Measurements from ENCODE around the gene NMNAT2.
"Not testable (repeated sequence)": the region's sequence is repeated elsewhere in the genome, so short reads cannot be mapped to it uniquely, and the experiment has no call there.

The NMNAT2 gene

DNA sequence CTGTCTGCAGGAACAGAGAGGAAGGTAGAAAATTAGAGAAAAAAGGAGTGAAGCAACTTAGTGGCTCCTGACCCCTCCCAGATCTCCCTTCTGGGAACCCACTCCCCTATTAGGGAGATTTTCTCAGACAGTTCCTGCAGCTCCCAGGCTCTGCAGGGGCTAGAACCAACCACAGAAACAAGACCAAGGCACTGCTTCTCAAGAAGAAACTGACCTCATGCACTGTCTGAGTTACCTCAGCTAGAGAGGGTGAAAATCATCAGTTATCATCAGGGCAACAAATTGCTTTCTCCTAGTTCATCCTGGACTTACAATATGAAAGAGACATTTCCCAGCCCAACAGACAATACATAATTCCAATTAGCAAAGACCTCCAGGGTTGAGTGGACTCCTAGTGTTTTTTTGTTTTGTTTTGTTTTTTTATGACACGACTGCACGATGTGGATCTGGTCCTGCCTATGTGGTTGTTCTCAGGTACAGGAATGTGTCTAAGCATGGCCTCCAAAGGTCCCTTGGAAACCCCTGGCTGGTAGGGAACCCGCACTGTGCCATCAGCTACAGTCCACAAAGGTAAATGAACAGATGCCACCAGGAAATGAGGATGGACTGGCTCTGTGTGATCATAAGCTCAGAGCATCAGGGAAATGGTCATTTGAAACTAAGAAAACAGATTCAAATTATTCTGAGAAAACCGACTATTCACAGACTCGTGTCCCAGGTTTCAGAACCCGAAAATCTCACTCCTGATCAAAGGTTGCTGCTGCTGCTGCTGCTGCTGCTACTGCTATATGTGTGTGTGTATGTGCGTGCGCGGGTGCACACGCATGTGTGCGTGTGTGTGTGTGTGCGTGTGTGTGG lies 166.8 kb downstream of the NMNAT2 start:
- no peak for DNase-seq

DNA sequence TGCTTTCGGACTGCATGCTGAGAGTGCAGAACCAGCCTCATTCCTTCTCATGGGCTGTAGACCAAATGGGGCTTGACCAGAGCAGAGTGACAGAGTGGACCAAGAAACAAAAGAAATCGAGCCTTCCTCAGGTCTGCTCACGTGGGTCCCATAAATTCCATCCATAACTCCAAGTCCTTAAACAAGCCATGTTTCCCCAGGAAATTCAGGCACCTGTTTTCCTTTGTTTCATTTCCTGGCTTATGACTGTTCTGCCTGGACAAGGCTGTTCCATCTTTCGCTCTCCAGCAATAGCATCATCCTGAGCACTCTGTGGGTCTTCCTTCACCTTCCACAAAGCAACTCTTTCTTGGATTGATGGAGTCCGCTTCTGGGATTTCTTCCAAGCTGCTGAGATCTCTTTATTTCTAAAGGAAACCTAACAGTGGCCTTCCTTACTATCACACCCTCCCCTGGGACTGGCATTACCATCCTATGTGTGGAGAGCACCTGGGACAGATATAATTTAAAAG lies 168.2 kb downstream of the NMNAT2 start:
- no peak for DNase-seq

DNA sequence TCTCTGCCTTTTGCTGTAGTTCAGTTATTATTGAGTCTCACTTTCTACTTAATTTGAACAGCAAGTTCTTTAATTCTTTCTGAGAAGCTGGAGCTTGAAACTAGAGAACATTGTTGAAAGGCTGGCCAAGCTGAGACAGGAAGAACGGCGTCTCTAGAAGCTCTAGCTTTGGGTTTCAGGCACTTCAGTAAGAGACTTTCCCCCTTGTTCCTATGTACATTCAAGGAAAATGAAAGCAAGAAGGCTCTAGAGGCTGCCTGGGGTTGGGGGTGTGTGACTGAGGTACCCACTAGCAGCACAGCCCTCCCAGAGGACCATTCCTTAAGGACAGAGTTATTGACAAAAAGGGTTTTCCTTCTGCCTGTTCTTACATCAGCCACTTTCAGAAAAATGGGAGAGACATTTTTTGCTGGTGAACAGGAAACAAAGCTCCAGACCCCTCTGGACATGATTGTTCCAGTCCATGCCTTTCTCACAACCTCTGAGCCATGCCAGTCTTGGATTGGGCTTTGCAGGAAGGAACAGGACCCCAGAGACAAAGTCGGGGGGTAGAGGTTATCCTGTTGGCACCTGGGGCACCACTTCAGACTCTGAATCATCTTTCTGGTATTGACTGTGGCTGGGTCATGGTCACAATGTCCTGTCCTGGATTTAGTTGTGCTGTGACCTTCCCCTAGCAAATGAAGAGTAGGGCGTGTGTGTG lies 169.0 kb downstream of the NMNAT2 start:
- DNase-seq, result no peak

DNA sequence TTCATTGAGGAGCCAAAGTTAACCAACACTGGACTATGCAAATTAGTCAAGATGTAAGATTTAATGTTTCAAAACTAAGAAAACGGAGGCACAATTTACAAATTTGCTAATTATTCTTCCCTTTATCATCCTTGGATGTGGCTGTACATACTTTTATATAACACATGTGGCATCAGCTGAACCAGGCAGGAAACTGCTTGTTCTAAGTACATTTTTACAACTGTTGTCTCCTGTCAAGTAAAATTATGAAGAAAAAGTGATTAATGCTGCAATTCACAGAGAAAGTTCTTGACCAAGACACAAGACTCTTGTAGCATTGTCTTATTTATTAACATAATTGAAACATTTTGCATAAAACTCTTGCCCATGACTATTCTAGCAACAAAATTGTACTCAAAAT lies 170.2 kb downstream of the NMNAT2 start:
- no peak for DNase-seq

DNA sequence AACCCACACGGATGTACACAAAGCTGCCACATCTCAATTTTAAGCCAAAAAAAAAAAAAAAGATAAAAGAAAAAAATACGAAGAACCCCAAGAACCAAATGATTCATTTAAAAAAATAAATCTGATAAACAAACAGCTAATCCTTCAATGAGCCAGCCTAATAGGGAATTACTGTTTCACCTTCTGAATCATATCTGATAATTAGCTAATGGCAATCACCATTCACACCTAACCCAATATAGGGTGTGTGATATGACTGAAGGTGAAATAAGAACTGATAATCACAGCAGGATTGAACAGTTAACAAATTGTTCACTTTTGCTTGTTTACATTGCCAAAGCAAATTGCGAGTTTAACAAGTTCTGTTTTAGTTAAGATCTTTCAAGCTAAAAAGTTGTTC lies 170.7 kb downstream of the NMNAT2 start:
- no peak for DNase-seq

DNA sequence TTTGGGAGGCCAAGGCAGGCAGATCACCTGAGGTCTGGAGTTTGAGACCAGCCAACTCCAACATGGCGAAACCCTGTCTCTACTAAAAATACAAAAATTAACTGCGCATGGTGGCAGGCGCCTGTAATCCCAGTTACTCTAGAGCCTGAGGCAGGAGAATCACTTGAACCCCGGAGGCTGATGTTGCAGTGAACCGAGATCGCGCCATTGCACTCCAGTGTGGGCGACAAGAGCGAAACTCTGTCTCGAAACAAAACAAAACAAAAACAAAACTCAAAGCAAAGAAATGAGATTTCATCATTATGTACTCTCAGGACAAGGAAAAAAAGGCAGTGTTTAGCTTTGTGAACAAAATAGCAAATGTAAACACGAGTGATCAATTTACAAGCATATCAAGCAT lies 171.1 kb downstream of the NMNAT2 start:
- no peak for DNase-seq

DNA sequence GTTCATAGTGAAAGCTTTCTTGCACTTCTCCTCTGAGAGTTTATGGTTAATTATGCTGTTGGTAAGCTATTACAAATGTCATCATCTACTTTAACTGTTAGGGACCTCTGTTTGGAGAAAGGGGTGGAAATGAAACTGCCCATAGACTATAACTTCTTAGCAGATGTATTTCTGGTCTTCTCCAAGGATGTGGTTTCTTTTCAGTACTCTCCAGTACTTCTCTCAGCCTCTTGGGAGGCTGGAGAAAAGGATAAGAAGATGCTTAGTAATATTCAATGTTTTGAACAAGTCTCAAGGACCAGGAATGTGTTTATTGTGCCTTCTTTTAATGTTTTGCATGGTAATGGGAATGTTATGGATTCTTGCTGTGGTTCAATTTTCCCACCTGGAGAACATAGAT lies 171.7 kb downstream of the NMNAT2 start:
- DNase-seq, result no peak

DNA sequence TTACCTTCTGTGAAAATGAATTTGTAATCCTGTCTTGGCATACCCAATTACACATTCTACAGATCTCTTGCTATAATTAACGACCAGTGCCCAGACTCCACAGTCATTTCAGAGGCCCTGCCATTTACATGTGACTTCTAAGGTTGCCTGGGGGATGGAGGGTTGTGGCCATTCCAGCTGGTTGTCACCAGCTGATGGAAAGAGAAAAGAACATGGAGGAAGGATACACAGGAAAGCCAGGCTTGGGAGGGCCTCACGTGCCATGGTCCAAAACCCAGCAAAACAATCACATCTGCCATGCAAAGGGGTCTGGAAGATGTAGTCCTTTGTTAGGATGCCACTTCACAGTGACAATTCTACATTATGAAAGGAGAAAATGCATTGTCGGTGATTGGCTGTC lies 172.8 kb downstream of the NMNAT2 start:
- no peak for DNase-seq

DNA sequence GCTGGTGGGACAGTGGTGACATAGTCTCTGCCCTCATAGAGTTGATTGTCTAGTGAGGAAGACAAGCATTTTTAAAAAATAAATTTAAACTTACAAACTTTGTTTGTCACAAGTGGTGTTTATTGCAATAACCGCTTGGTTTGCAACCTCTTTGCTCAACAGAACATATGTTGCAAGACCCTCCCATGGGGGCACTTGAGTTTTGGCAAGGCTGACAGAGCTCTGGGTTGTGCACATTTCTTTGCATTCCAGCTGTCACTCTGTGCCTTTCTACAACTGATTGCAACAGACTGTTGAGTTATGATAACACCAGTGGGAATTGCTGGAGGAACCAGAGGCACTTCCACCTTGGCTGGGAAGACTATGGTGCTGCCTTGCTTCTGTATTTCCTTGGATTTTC lies 173.7 kb downstream of the NMNAT2 start:
- no peak for DNase-seq

DNA sequence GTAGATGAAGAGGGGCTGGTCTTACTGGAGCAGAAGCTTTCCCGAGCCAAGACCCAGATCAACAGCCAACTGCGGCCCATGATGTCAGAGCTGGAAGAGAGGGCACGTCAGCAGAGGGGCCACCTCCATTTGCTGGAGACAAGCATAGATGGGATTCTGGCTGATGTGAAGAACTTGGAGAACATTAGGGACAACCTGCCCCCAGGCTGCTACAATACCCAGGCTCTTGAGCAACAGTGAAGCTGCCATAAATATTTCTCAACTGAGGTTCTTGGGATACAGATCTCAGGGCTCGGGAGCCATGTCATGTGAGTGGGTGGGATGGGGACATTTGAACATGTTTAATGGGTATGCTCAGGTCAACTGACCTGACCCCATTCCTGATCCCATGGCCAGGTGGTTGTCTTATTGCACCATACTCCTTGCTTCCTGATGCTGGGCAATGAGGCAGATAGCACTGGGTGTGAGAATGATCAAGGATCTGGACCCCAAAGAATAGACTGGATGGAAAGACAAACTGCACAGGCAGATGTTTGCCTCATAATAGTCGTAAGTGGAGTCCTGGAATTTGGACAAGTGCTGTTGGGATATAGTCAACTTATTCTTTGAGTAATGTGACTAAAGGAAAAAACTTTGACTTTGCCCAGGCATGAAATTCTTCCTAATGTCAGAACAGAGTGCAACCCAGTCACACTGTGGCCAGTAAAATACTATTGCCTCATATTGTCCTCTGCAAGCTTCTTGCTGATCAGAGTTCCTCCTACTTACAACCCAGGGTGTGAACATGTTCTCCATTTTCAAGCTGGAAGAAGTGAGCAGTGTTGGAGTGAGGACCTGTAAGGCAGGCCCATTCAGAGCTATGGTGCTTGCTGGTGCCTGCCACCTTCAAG lies 174.8 kb downstream of the NMNAT2 start:
- DNase-seq, result no peak

DNA sequence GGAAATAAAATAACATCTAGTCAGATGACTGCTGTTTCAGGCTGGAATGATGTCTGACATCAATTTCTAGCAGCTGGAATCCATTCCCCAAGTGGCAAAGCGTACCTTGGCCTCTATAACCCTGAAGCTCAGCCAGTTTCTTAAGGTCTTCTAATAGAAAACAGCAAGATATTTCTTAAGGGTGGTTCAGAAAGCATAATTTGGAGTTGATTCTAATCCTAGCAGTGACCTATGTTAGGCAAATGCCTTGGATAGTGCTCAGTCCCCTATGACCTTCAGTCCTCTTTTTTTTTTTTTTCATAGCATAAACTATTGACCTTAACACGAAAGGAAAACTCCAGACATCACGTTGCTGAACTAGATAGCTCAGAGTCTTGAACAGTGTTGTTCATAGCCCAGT lies 175.6 kb downstream of the NMNAT2 start:
- no peak for DNase-seq

DNA sequence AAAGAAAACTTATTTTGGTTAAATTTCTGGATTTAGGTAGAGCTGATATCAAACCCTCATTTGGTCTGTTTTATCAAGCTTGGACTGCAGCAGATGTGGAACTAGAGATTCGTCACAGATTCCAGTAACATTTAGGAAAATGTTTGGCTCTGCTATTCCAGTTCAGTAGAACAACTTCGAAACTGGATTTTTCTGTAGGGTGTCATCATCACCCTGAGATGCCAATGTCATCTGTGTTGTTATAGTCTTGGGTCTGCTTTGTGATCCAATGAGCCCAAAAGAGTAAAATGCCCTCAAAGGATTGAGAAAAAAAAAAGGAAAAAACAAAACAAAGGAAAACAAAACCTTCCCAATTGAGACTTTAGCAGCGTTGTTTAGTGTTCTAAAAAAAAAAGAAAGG lies 176.7 kb downstream of the NMNAT2 start:
- DNase-seq, result no peak

DNA sequence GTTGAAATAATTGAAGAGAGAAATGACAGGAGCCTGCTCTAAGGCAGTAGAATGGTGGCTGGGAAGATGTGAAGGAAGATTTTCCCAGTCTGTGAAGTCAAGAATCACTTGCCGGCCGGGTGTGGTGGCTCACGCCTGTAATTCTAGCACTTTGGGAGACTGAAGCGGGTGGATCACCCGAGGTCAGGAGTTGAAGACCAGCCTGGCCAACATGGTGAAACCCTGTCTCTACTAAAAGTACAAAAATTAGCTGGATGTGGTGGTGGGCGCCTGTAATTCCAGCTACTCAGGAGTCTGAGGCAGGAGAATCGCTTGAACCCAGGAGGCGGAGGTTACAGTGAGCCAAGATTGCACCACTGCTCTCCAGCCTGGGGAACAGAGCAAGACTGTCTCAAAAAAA lies 177.3 kb downstream of the NMNAT2 start:
- not testable (repeated sequence) for DNase-seq

DNA sequence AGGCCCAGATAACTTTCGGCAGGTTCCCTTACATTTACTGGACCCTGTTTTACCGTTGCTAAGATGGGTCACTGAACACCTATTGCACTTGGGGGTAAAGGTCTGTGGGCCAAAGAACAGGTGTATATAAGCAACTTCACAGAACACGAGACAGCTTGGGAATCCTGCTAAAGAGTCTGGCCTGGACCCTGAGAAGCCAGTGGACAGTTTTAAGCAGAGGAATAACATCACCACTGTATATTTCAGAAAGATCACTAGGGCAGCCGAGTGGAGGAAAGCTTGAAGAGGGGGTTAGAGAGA lies 177.7 kb downstream of the NMNAT2 start:
- no peak for DNase-seq

DNA sequence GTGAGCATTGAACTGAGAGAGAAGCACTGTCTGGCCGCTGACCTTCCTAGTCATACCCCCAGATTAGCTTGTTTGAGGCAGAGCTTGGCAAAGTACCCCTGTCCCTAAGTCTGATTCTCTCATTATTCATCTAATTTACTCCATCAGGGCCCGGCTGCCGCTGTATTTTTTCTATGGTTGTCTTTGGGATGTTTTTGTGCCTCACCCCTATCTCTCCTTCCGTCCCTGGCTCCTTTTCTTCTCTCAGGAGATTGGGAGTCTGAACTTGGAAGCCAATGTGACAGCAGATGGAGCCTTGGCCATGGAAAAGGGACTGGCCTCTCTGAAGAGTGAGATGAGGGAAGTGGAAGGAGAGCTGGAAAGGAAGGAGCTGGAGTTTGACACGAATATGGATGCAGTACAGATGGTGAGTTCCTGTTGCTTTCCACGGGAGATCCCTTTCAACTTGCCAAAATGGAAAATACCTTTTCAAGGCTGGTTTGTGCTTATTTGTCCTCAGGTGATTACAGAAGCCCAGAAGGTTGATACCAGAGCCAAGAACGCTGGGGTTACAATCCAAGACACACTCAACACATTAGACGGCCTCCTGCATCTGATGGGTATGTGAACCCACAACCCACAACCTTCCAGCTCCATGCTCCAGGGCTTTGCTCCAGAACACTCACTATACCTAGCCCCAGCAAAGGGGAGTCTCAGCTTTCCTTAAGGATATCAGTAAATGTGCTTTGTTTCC lies 178.2 kb downstream of the NMNAT2 start:
- no peak for DNase-seq

DNA sequence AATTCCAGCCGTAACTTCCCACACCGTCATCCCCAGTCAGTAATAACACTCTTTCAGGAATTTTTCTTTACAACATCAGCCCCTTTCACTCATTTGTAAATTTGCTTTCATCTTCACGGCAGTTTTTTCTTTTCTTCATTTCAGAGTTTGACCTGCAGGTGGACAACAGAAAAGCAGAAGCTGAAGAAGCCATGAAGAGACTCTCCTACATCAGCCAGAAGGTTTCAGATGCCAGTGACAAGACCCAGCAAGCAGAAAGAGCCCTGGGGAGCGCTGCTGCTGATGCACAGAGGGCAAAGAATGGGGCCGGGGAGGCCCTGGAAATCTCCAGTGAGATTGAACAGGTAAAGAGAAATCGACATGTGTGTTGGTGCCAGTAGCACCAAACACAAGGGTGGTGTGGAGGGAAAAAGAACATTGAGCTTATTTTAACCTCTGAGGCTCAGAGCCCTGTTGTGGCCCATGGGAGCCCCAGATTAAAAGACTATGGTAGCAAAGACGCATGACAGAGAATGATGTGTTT lies 178.9 kb downstream of the NMNAT2 start:
- DNase-seq, result no peak

DNA sequence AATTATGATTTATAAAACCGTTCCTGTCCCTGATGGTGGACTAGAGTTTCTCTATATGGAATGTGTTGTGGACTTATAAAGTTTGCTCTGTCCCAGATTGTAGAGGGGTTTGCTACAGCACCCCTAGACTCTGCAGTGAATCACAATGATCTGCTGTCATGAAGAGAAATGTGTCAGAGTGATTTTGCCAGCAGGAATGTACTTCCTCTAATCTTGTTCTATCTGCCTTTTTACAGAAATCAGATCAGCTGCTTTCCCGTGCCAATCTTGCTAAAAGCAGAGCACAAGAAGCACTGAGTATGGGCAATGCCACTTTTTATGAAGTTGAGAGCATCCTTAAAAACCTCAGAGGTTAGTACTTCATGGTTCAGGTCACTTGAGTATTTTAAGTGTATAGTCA lies 180.1 kb downstream of the NMNAT2 start:
- DNase-seq, result no peak

DNA sequence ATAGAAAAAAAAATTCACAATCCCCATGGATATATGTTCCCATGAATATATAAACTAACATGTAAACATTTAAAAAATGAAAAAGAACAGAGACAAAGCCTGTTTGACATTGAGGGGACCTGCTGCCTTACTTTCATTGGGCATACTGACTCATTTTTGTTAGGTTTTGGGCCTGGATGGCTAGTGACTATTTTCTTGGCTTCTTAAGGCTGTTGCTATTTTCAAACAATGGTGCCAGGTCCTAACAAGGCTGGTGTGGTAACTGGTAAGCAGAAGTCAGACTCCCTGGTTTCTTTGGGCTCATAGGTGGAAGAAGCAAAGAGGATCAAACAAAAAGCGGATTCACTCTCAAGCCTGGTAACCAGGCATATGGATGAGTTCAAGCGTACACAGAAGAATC lies 181.1 kb downstream of the NMNAT2 start:
- DNase-seq, result no peak

DNA sequence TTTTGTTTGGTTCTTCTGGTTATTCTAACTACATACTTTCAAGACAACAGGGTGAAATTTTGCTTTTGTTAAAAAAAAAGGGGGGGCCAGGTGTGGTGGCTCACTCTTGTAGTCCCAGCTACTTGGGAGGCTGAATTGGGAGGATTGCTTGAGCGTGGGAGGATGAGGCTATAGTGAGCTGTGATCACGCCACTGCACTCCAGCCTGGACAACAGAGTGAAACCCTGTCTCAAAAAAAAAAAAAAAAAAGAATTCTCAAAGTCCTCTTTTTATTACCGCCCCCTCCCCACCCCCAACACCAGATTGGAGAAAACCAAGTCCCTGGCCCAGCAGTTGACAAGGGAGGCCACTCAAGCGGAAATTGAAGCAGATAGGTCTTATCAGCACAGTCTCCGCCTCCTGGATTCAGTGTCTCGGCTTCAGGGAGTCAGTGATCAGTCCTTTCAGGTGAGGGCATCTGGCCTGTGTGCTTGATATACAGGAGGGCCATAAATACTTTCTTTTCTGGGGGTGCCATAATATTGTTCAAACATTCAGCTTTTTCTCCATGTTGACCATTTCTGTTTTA lies 181.9 kb downstream of the NMNAT2 start:
- DNase-seq, result no peak

DNA sequence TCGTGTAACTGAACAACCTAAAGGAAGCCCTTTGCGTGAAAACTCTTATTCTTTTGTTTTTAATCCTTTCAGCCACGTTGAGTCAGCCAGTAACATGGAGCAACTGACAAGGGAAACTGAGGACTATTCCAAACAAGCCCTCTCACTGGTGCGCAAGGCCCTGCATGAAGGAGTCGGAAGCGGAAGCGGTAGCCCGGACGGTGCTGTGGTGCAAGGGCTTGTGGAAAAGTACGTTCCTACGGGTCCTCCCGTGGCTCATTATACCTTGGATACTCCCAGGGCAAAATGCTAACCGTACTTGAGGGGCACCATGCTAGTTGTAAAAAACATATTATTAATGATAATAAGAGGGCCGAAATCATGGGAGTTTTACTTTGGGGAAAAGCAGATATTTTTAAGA lies 182.7 kb downstream of the NMNAT2 start:
- no peak for DNase-seq

DNA sequence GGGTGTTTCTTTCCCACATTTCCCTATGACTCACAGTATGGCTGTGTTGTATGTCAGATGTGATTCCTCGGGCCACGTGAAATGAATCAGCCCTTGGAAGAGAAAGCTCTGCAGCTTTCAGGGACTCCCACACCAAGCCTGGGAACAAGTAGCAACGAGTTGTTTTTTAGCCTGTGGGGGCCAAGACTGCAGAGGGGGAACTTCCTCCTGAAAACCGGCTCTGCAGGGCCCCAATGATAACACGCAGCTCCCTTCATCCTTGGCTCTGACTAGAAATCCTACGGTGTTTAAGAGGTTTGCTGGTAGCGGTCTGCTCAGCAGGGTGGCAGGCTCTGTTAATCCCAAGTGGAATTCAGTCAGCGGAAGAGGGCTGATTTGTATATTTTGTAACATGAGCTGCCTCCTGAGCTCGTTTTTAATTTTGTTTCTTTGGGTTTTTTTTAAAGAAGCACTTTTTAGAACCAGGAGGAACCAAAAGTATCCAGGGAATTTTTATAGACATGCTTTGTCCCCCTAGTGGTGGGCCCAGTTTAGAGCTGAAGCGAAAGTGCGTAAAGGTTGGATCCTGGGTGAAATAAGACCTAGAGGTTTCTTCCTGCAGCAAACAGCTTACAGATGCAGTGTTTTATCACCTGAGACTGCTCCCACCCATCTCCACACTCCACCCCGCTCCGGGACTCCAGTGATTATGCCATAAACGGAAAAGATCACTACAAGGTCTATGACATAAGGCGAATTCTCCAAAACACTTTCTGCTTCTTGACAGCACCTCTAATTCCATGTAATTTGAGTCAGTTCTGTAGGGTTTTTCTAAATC lies 183.3 kb downstream of the NMNAT2 start:
- no peak for DNase-seq
